HepG2 (cell line): ENCODE results near the gene ACCSL. TPM values are rescaled to one million over a fixed set of nuclear protein-coding genes. Genes with fewer than 3 reads are reported as not detected.

Source experiments
- CHD2 ChIP-seq: IDR thresholded peaks from 2 replicates; pipeline ENCODE4 v1.6.1; 2011; ENCODE audit warnings: low read depth, low read length, improper control_type of control experiment
- CSRNP2 ChIP-seq: sonication (generic); formaldehyde crosslinking; conservative IDR thresholded peaks from 2 replicates; pipeline ENCODE4 v1.8.0; 2022; ENCODE audit warnings: low read depth, missing genetic modification reagents
- HMGXB4 ChIP-seq, 2 experiments: sonication (generic) in 1 of 2; formaldehyde crosslinking in 1 of 2; IDR thresholded peaks; 2 replicates each; pipeline versions ENCODE4 v1.4.0 to v1.6.1; 2018 to 2020; ENCODE audit warnings: missing genetic modification reagents in 2 of 2, borderline replicate concordance in 1 of 2, low read depth in 1 of 2, mild to moderate bottlenecking in 1 of 2, missing biosample characterization in 1 of 2
- MAZ ChIP-seq, 2 experiments: sonication (generic) in 1 of 2; formaldehyde crosslinking in 1 of 2; IDR thresholded peaks; 2 replicates each; pipeline versions ENCODE4 v1.5.0 to v1.6.1; 2012 to 2020; ENCODE audit warnings: low read depth in 2 of 2, mild to moderate bottlenecking in 2 of 2, borderline replicate concordance in 1 of 2, improper control_type of control experiment in 1 of 2, low read length in 1 of 2, missing genetic modification reagents in 1 of 2, moderate library complexity in 1 of 2
- NFKB2 ChIP-seq: sonication (generic); formaldehyde crosslinking; IDR thresholded peaks from 2 replicates; pipeline ENCODE4 v1.4.0; 2020; ENCODE audit warnings: missing genetic modification reagents, borderline replicate concordance
- REPIN1 ChIP-seq: sonication (generic); formaldehyde crosslinking; IDR thresholded peaks from 2 replicates; pipeline ENCODE4 v1.8.0; 2022; ENCODE audit warnings: missing genetic modification reagents, low read depth, mild to moderate bottlenecking, borderline replicate concordance
- TEAD3 ChIP-seq: optimal IDR thresholded peaks from 2 replicates; pipeline ENCODE3; 2016; ENCODE audit warnings: borderline replicate concordance
- THAP8 ChIP-seq: sonication (generic); formaldehyde crosslinking; IDR thresholded peaks from 2 replicates; pipeline ENCODE4 v1.5.1; 2020; ENCODE audit warnings: missing genetic modification reagents, mild to moderate bottlenecking, borderline replicate concordance
- ZEB1 ChIP-seq: IDR thresholded peaks from 2 replicates; pipeline ENCODE4 v1.6.1; 2012; ENCODE audit warnings: mild to moderate bottlenecking, low read depth, inconsistent platforms; ENCODE audit not compliant: insufficient replicate concordance
- ZMYM4 ChIP-seq: sonication (generic); formaldehyde crosslinking; IDR thresholded peaks from 2 replicates; pipeline ENCODE4 v1.8.1; 2023; ENCODE audit warnings: mild to moderate bottlenecking, missing genetic modification reagents
- ZNF276 ChIP-seq: sonication (generic); formaldehyde crosslinking; IDR thresholded peaks from 2 replicates; pipeline ENCODE4 v1.4.0; 2020; ENCODE audit warnings: mild to moderate bottlenecking, low read depth, missing genetic modification reagents
- ZNF350 ChIP-seq: sonication (generic); formaldehyde crosslinking; IDR thresholded peaks from 2 replicates; pipeline ENCODE4 v1.4.0; 2020; ENCODE audit warnings: mild to moderate bottlenecking, low read depth, missing genetic modification reagents, borderline replicate concordance
- ZNF687 ChIP-seq: sonication (generic); formaldehyde crosslinking; IDR thresholded peaks from 2 replicates; pipeline ENCODE4 v1.5.1; 2020; ENCODE audit warnings: mild to moderate bottlenecking, missing genetic modification reagents, moderate library complexity
- polyA plus RNA-seq, 8 experiments: library from polyadenylated mRNA; depleted of rRNA in 3 of 8; stranded (reverse) in 7 of 8; unstranded in 1 of 8; fragments of >200 nt; fragmentation: Illumina TruSeq in 4 of 8; extraction: Trizol in 4 of 8; gene quantifications; 2 replicates each; pipeline versions ENCODE4 v1.2.1 to v1.2.3, GENCODE V29; 2011 to 2016; ENCODE audit warnings: low read depth in 4 of 8, missing spikeins in 1 of 8, mixed read lengths in 1 of 8; ENCODE audit not compliant: insufficient read depth in 1 of 8
- total RNA-seq, 5 experiments: library from RNA; depleted of rRNA; stranded (reverse); fragments of >200 nt; fragmentation: Illumina TruSeq; extraction: Trizol; gene quantifications; 2 replicates each; pipeline ENCODE4 v1.2.3, GENCODE V29; 2016; ENCODE audit warnings: low read depth in 1 of 5

Gene ACCSL
- total and polyA plus RNA-seq, 2 of the 13 experiments (the other 11 are each of a cell fraction or from before 2014, with no cell fraction given) = not detected

GRCh38 chr11:44095506-44096359, 48.0 kb downstream of the ACCSL start, which contains the start of gene EXT2 (continued):
- TF ChIP-seq HMGXB4 (CRISPR knock-in tag; IDR thresholded peaks at IDR 0.05; ENCODE audit: borderline replicate concordance in 1 of 2, low read depth in 1 of 2) = peak; percentile 93 to 98
- no peak for TF ChIP-seq CHD2
- 0 out of 2 replicates have a peak, but pooled peaks have one; percentile 16 for TF ChIP-seq MAZ (IDR thresholded peaks at IDR 0.05; ENCODE audit: borderline replicate concordance, low read depth, low read length)
- peak; percentile 78 for TF ChIP-seq MAZ (CRISPR knock-in tag; IDR thresholded peaks at IDR 0.05; ENCODE audit: low read depth)
- peak; percentile 46 for TF ChIP-seq TEAD3 (CRISPR knock-in tag)
- peak; percentile 84 for TF ChIP-seq ZNF276
- TF ChIP-seq THAP8 (CRISPR knock-in tag) = no peak
- peak; percentile 72 for TF ChIP-seq ZNF687
- no peak for TF ChIP-seq ZEB1
- peak; percentile 38; the same call in 1 of the 2 replicates for TF ChIP-seq NFKB2
- TF ChIP-seq ZMYM4 (CRISPR knock-in tag) = peak; percentile 76; the same call in 1 of the 2 replicates
- no peak for TF ChIP-seq CSRNP2 (CRISPR knock-in tag)
- TF ChIP-seq REPIN1 = peak; percentile 46; the same call in 1 of the 2 replicates
- 0 out of 2 replicates have a peak, but pooled peaks have one; percentile 19 for TF ChIP-seq ZNF350 (CRISPR knock-in tag)
